HEK293 (cell line): ENCODE results near the gene BBOF1.
A peak's percentile ranks its signal among the peaks of the same experiment; 100 is the strongest.

Source experiments
- GLIS1 ChIP-seq: fragments of 450-650 bp; formaldehyde crosslinking; IDR thresholded peaks from 2 replicates; pipeline ENCODE4 v1.5.1; 2016; ENCODE audit warnings: missing biosample characterization, missing genetic modification characterization
- HOXC10 ChIP-seq: sonication (generic); formaldehyde crosslinking; IDR thresholded peaks from 2 replicates; pipeline ENCODE4 v1.8.1; 2023; ENCODE audit warnings: mild to moderate bottlenecking, missing genetic modification reagents
- HOXD13 ChIP-seq: sonication (generic); formaldehyde crosslinking; IDR thresholded peaks from 2 replicates; pipeline ENCODE4 v1.8.0; 2022; ENCODE audit warnings: missing genetic modification reagents, borderline replicate concordance
- IKZF3 ChIP-seq: fragments of 450-650 bp; IDR thresholded peaks from 2 replicates; pipeline ENCODE4 v1.5.0; 2018; ENCODE audit warnings: missing biosample characterization, mild to moderate bottlenecking, missing genetic modification characterization, moderate library complexity
- SCRT1 ChIP-seq: fragments of 450-650 bp; formaldehyde crosslinking; IDR thresholded peaks from 2 replicates; pipeline ENCODE4 v1.5.1; 2016; ENCODE audit warnings: missing biosample characterization, missing genetic modification characterization, borderline replicate concordance
- SP2 ChIP-seq: fragments of 450-650 bp; formaldehyde crosslinking; IDR thresholded peaks from 2 replicates; pipeline ENCODE4 v1.5.1; 2016; ENCODE audit warnings: missing biosample characterization, missing genetic modification characterization
- TRIM28 ChIP-seq: IDR thresholded peaks from 2 replicates; pipeline ENCODE4 v1.6.1; 2011; ENCODE audit warnings: low read length, control low read depth, borderline replicate concordance
- ZBTB1 ChIP-seq: fragments of 450-650 bp; formaldehyde crosslinking; IDR thresholded peaks from 2 replicates; pipeline ENCODE4 v1.5.1; 2016; ENCODE audit warnings: missing biosample characterization, missing genetic modification characterization
- ZBTB17 ChIP-seq: fragments of 450-650 bp; formaldehyde crosslinking; IDR thresholded peaks from 2 replicates; pipeline ENCODE4 v1.5.1; 2016; ENCODE audit warnings: missing biosample characterization, missing genetic modification characterization
- ZBTB21 ChIP-seq: fragments of 450-650 bp; formaldehyde crosslinking; IDR thresholded peaks from 2 replicates; pipeline ENCODE4 v1.5.1; 2017; ENCODE audit warnings: missing biosample characterization, missing genetic modification characterization
- ZBTB26 ChIP-seq: fragments of 450-650 bp; formaldehyde crosslinking; optimal IDR thresholded peaks from 2 replicates; pipeline ENCODE3; 2016; ENCODE audit warnings: missing biosample characterization, mild to moderate bottlenecking, missing genetic modification characterization
- ZBTB8A ChIP-seq: fragments of 450-650 bp; formaldehyde crosslinking; IDR thresholded peaks from 2 replicates; pipeline ENCODE4 v1.5.1; 2016; ENCODE audit warnings: missing biosample characterization, missing genetic modification characterization
- ZFP3 ChIP-seq: fragments of 450-650 bp; formaldehyde crosslinking; IDR thresholded peaks from 2 replicates; pipeline ENCODE4 v1.5.1; 2016; ENCODE audit warnings: low read depth, missing biosample characterization, missing genetic modification characterization
- ZNF10 ChIP-seq: fragments of 450-650 bp; formaldehyde crosslinking; IDR thresholded peaks from 2 replicates; pipeline ENCODE4 v1.5.1; 2017; ENCODE audit warnings: missing biosample characterization, missing genetic modification characterization
- ZNF175 ChIP-seq: fragments of 450-650 bp; formaldehyde crosslinking; IDR thresholded peaks from 2 replicates; pipeline ENCODE4 v1.5.1; 2016; ENCODE audit warnings: missing biosample characterization, missing genetic modification characterization
- ZNF2 ChIP-seq: fragments of 450-650 bp; formaldehyde crosslinking; IDR thresholded peaks from 2 replicates; pipeline ENCODE4 v1.5.1; 2016; ENCODE audit warnings: missing biosample characterization, missing genetic modification characterization
- ZNF239 ChIP-seq: fragments of 450-650 bp; formaldehyde crosslinking; IDR thresholded peaks from 2 replicates; pipeline ENCODE4 v1.5.1; 2016; ENCODE audit warnings: missing biosample characterization, missing genetic modification characterization
- ZNF248 ChIP-seq: fragments of 450-650 bp; formaldehyde crosslinking; IDR thresholded peaks from 2 replicates; pipeline ENCODE4 v1.5.1; 2017; ENCODE audit warnings: missing biosample characterization, missing genetic modification characterization
- ZNF274 ChIP-seq, 2 experiments: fragments of 200-500 bp in 1 of 2; fragments of 450-650 bp in 1 of 2; sonication (Bioruptor generic) in 1 of 2; formaldehyde crosslinking in 1 of 2; IDR thresholded peaks; 2 replicates each; pipeline versions ENCODE4 v1.5.1 to v1.6.1; 2014 to 2016; ENCODE audit warnings: borderline replicate concordance in 1 of 2, inconsistent platforms in 1 of 2, low read length in 1 of 2, missing biosample characterization in 1 of 2, missing genetic modification characterization in 1 of 2
- ZNF311 ChIP-seq: fragments of 450-650 bp; formaldehyde crosslinking; IDR thresholded peaks from 2 replicates; pipeline ENCODE4 v1.5.1; 2017; ENCODE audit warnings: missing biosample characterization, missing genetic modification characterization, borderline replicate concordance
- ZNF350 ChIP-seq: fragments of 450-650 bp; formaldehyde crosslinking; IDR thresholded peaks from 2 replicates; pipeline ENCODE4 v1.5.0; 2017; ENCODE audit warnings: missing biosample characterization, mild to moderate bottlenecking, missing genetic modification characterization
- ZNF404 ChIP-seq: fragments of 450-650 bp; formaldehyde crosslinking; IDR thresholded peaks from 2 replicates; pipeline ENCODE4 v1.5.1; 2017; ENCODE audit warnings: missing biosample characterization, missing genetic modification characterization
- ZNF423 ChIP-seq: fragments of 450-650 bp; formaldehyde crosslinking; IDR thresholded peaks from 2 replicates; pipeline ENCODE4 v1.5.1; 2016; ENCODE audit warnings: missing biosample characterization, missing genetic modification characterization
- ZNF521 ChIP-seq: fragments of 450-650 bp; formaldehyde crosslinking; IDR thresholded peaks from 2 replicates; pipeline ENCODE4 v1.5.1; 2017; ENCODE audit warnings: missing biosample characterization, mild to moderate bottlenecking, missing genetic modification characterization
- ZNF548 ChIP-seq: fragments of 450-650 bp; formaldehyde crosslinking; IDR thresholded peaks from 2 replicates; pipeline ENCODE4 v1.5.1; 2016; ENCODE audit warnings: missing biosample characterization, missing genetic modification characterization
- ZNF549 ChIP-seq: fragments of 450-650 bp; IDR thresholded peaks from 2 replicates; pipeline ENCODE4 v1.5.1; 2018; ENCODE audit warnings: missing biosample characterization, missing genetic modification characterization, mild to moderate bottlenecking, inconsistent platforms, moderate library complexity
- ZNF561 ChIP-seq: fragments of 450-650 bp; IDR thresholded peaks from 2 replicates; pipeline ENCODE4 v1.5.1; 2018; ENCODE audit warnings: missing biosample characterization, missing genetic modification characterization, borderline replicate concordance
- ZNF571 ChIP-seq: fragments of 450-650 bp; formaldehyde crosslinking; IDR thresholded peaks from 2 replicates; pipeline ENCODE4 v1.5.0; 2017; ENCODE audit warnings: missing biosample characterization, missing genetic modification characterization
- ZNF645 ChIP-seq: fragments of 450-650 bp; formaldehyde crosslinking; IDR thresholded peaks from 2 replicates; pipeline ENCODE4; 2016; ENCODE audit warnings: missing biosample characterization, missing genetic modification characterization
- ZSCAN18 ChIP-seq: fragments of 450-650 bp; formaldehyde crosslinking; IDR thresholded peaks from 2 replicates; pipeline ENCODE4 v1.5.1; 2016; ENCODE audit warnings: missing biosample characterization, missing genetic modification characterization
- ZSCAN30 ChIP-seq: fragments of 450-650 bp; IDR thresholded peaks from 2 replicates; pipeline ENCODE4 v1.5.1; 2018; ENCODE audit warnings: missing biosample characterization, mild to moderate bottlenecking, missing genetic modification characterization, moderate library complexity
- TF ChIP-seq, protein P1 (sequence below): fragments of 450-650 bp; formaldehyde crosslinking; IDR thresholded peaks from 2 replicates; pipeline ENCODE4 v1.5.1; 2016; ENCODE audit warnings: missing biosample characterization, missing genetic modification characterization
- TF ChIP-seq, protein P2 (sequence below): fragments of 450-650 bp; formaldehyde crosslinking; IDR thresholded peaks from 2 replicates; pipeline ENCODE4 v1.5.1; 2016; ENCODE audit warnings: missing biosample characterization, missing genetic modification characterization

BBOF1 gene

GRCh38 chr14:74084277-74085046, 65.3 kb downstream of the BBOF1 start, which contains the start of the genes ALDH6A1 and LIN52 (continued):
- TF ChIP-seq ZSCAN18 (tag by site-specific recombination) (no peak), ZNF571 (no peak), ZBTB21 (tag by site-specific recombination) (0 out of 2 replicates have a peak, but pooled peaks have one; percentile 16), ZNF548 (no peak), ZBTB17 (tag by site-specific recombination) (no peak), ZNF423 (tag by site-specific recombination) (no peak), HOXD13 (CRISPR knock-in tag) (no peak), ZNF561 (tag by site-specific recombination) (no peak), ZNF311 (tag by site-specific recombination) (no peak), ZFP3 (tag by site-specific recombination) (no peak), ZNF175 (tag by site-specific recombination) (no peak), SP2 (tag by site-specific recombination) (peak; percentile 96), ZNF248 (tag by site-specific recombination) (no peak), HOXC10 (CRISPR knock-in tag) (no peak), ZSCAN30 (peak; percentile 50; the same call in 1 of the 2 replicates), ZNF10 (tag by site-specific recombination) (no peak), TRIM28 (no peak), ZNF404 (tag by site-specific recombination) (no peak), ZNF549 (tag by site-specific recombination) (no peak), IKZF3 (tag by site-specific recombination) (no peak), ZNF645 (no peak), SCRT1 (tag by site-specific recombination) (no peak), ZNF350 (no peak), ZBTB1 (tag by site-specific recombination) (no peak), ZNF2 (tag by site-specific recombination) (no peak; the same call in 1 of the 2 replicates), ZNF239 (tag by site-specific recombination) (no peak), GLIS1 (tag by site-specific recombination) (no peak; the same call in 1 of the 2 replicates), ZBTB8A (no peak), ZNF521 (tag by site-specific recombination) (no peak), ZBTB26 (tag by site-specific recombination) (no peak), ZNF274 (IDR thresholded peaks at IDR 0.05; ENCODE audit: low read length) (no peak), ZNF274 (tag by site-specific recombination; IDR thresholded peaks at IDR 0.05; ENCODE audit: borderline replicate concordance) (no peak)
- TF ChIP-seq, protein P1, sequence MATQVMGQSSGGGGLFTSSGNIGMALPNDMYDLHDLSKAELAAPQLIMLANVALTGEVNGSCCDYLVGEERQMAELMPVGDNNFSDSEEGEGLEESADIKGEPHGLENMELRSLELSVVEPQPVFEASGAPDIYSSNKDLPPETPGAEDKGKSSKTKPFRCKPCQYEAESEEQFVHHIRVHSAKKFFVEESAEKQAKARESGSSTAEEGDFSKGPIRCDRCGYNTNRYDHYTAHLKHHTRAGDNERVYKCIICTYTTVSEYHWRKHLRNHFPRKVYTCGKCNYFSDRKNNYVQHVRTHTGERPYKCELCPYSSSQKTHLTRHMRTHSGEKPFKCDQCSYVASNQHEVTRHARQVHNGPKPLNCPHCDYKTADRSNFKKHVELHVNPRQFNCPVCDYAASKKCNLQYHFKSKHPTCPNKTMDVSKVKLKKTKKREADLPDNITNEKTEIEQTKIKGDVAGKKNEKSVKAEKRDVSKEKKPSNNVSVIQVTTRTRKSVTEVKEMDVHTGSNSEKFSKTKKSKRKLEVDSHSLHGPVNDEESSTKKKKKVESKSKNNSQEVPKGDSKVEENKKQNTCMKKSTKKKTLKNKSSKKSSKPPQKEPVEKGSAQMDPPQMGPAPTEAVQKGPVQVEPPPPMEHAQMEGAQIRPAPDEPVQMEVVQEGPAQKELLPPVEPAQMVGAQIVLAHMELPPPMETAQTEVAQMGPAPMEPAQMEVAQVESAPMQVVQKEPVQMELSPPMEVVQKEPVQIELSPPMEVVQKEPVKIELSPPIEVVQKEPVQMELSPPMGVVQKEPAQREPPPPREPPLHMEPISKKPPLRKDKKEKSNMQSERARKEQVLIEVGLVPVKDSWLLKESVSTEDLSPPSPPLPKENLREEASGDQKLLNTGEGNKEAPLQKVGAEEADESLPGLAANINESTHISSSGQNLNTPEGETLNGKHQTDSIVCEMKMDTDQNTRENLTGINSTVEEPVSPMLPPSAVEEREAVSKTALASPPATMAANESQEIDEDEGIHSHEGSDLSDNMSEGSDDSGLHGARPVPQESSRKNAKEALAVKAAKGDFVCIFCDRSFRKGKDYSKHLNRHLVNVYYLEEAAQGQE: no peak
- TF ChIP-seq, protein P2, sequence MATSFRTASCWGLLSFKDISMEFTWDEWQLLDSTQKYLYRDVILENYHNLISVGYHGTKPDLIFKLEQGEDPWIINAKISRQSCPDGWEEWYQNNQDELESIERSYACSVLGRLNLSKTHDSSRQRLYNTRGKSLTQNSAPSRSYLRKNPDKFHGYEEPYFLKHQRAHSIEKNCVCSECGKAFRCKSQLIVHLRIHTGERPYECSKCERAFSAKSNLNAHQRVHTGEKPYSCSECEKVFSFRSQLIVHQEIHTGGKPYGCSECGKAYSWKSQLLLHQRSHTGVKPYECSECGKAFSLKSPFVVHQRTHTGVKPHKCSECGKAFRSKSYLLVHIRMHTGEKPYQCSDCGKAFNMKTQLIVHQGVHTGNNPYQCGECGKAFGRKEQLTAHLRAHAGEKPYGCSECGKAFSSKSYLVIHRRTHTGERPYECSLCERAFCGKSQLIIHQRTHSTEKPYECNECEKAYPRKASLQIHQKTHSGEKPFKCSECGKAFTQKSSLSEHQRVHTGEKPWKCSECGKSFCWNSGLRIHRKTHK: no peak
